ENCODE measurements around the gene ALDH2.
"Not testable (repeated sequence)": the region's sequence is repeated elsewhere in the genome, so short reads cannot be mapped to it uniquely, and the experiment has no call there.

DNA sequence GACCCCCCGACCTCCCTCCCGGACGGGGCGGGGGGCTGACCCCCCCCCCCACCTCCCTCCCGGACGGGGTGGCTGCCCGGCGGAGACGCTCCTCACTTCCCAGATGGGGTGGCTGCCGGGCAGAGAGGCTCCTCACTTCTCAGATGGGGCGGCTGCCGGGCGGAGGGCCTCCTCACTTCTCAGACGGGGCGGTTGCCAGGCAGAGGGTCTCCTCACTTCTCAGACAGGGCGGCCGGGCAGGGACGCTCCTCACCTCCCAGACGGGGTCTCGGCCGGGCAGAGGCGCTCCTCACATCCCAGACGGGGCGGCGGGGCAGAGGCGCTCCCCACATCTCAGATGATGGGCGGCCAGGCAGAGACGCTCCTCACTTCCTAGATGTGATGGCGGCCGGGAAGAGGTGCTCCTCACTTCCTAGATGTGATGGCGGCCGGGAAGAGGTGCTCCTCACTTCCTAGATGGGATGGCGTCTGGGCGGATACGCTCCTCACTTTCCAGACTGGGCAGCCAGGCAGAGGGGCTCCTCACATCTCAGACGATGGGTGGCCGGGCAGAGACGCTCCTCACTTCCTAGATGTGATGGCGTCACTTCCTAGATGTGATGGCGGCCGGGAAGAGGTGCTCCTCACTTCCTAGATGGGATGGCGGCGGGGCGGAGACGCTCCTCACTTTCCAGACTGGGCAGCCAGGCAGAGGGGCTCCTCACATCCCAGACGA, 42.9 kb upstream of the ALDH2 start:
- TF ChIP-seq POLR2A (IDR thresholded peaks at IDR 0.05): not testable (repeated sequence)
- TF ChIP-seq, protein P1, sequence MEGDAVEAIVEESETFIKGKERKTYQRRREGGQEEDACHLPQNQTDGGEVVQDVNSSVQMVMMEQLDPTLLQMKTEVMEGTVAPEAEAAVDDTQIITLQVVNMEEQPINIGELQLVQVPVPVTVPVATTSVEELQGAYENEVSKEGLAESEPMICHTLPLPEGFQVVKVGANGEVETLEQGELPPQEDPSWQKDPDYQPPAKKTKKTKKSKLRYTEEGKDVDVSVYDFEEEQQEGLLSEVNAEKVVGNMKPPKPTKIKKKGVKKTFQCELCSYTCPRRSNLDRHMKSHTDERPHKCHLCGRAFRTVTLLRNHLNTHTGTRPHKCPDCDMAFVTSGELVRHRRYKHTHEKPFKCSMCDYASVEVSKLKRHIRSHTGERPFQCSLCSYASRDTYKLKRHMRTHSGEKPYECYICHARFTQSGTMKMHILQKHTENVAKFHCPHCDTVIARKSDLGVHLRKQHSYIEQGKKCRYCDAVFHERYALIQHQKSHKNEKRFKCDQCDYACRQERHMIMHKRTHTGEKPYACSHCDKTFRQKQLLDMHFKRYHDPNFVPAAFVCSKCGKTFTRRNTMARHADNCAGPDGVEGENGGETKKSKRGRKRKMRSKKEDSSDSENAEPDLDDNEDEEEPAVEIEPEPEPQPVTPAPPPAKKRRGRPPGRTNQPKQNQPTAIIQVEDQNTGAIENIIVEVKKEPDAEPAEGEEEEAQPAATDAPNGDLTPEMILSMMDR (IDR thresholded peaks at IDR 0.05): not testable (repeated sequence)

Measured in tibial nerve (tissue), 3 donors.